ENCODE results near the gene GPC1. TPM values are rescaled to one million over a fixed set of nuclear protein-coding genes. Genes with fewer than 3 reads are reported as not detected.

GPC1 gene
- total and polyA plus RNA-seq, 10 of the 15 experiments (the other 5 are each of a cell fraction or from before 2014, with no cell fraction given): 0.06 to 0.77 (median 0.23) TPM; not detected in 3

DNA sequence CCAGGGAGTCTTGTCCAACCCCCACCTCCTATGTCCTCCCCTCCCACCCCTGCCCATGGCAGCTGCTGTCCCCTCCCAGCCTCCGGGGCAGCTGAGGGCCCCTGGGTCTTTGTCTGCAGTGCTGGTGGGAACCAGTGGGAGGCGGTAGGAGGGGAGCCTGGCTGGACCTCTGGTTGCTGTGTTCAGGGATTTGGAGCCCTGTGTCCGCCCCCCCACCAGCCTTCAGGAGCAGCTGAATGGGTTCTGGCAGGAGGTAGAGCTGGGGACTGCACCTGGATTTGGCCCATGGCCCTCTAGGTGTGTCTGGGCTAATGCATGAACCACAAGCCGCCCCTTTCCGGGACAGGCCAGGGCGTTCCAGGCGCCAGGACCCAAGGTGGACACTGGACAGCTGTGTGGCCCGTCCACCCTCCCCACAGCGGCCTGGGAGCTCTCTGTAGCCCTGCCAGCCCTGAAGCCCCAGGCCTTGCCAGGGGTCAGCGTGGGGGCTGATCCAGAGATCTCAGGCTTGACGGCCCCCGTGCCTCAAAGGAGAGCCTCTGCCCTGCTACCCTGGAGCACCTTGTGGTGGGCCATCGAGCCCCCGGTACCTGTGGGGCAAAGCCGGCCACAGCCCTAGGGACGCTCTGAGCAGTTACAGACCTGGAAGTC lies 25.4 kb downstream of the GPC1 start (continued):
- TF ChIP-seq PML (IDR thresholded peaks at IDR 0.05; ENCODE audit: low read length): no peak
- TF ChIP-seq SMARCA5 (IDR thresholded peaks at IDR 0.05): no peak
- no peak for TF ChIP-seq SIX5 (IDR thresholded peaks at IDR 0.05; ENCODE audit: low read depth, low read length, severe bottlenecking)
- TF ChIP-seq RUNX3 (IDR thresholded peaks at IDR 0.05; ENCODE audit: low read length): no peak
- TF ChIP-seq CREM (IDR thresholded peaks at IDR 0.05; ENCODE audit: low read depth): no peak

DNA sequence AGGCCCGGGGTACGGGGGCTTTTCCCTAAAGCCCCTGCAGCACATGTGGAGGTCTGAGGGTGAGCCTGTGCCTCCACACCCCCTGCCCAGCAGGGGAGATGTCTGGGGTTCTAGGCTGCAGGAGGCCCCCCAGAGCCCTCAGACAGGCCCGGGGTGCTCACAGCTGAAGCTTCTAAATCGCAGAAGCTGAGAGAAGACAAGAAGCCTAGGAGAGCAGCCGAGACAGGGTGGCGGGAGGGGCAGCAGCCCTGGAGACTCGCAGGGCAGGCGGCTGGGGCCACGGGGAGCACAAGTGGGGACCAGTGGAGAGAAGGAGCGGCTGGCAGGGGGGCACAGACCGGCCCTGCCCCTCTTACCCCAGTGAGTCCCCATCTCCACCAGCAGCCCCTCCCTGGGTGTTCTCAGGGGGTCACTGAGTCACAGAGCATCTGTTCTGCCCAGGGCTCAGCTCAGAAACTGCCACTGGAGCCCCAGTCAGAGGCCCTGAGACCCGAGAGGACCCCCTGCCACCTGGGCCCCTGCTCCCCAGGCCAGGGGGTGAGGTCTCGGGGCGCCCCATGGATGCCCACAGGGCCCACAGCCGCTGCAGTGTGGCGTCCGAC lies 26.1 kb downstream of the GPC1 start:
- H3K9ac ChIP-seq (ENCODE audit: control insufficient read depth, insufficient read depth, low read length): no peak overlapping the region
- no peaks in the 10 kb centered on the region for H3K4me1 ChIP-seq (ENCODE audit: control insufficient read depth, insufficient read depth, low read length)
- no peak overlapping the region for H3K27ac ChIP-seq (ENCODE audit: control insufficient read depth, insufficient read depth)
- in situ Hi-C loops (cut with MboI): no loop called here
- no peaks in the 10 kb centered on the region for H3K9me3 ChIP-seq (replicated peaks; ENCODE audit: control insufficient read depth, insufficient read depth, low read length)
- ATAC-seq: no peak
- no peak overlapping the region for H3K4me2 ChIP-seq (ENCODE audit: control insufficient read depth, insufficient read depth)
- no peak for FAIRE-seq
- no peaks in the 10 kb centered on the region for H3K79me2 ChIP-seq (ENCODE audit: control insufficient read depth, insufficient read depth, low read length)
- WGBS (ENCODE audit: insufficient coverage, insufficient replicate concordance, low lambda C conversion rate, missing lambda C conversion rate): 44% methylated on average over 12 of the region's 17 CpGs
- H4K20me1 ChIP-seq (ENCODE audit: control insufficient read depth, insufficient read depth): no peaks in the 10 kb centered on the region
- H3K36me3 ChIP-seq (ENCODE audit: control insufficient read depth in 2 of 2, insufficient read depth in 2 of 2, low read length in 1 of 2): no peaks in the 10 kb centered on the region
- intact Hi-C loops (cut with micrococcal nuclease; ENCODE audit: unreplicated experiment): no loop called here
- no peak overlapping the region for H3K4me3 ChIP-seq
- CTCF ChIA-PET: no interaction called here
- SMC1A ChIA-PET (ENCODE audit: uncharacterized antibody, unreplicated experiment): no interaction called here
- BruUV-seq (replicated peaks): no TSS peak
- TF ChIP-seq ZNF384 (IDR thresholded peaks at IDR 0.05; ENCODE audit: borderline replicate concordance, low read depth, low read length) (no peak), NR2F1 (conservative IDR thresholded peaks at IDR 0.05) (no peak), KLF5 (IDR thresholded peaks at IDR 0.05; ENCODE audit: partially characterized antibody) (no peak), SREBF1 (IDR thresholded peaks at IDR 0.05; ENCODE audit: low read length) (no peak), NFXL1 (IDR thresholded peaks at IDR 0.05; ENCODE audit: borderline replicate concordance) (no peak)
- POLR2A ChIA-PET: no interaction called here
- no peak for DNase-seq (ENCODE audit: low read depth, low spot score)
- H3K27me3 ChIP-seq (replicated peaks in 1 of 2; ENCODE audit: control insufficient read depth in 2 of 2, insufficient read depth in 2 of 2, low read length in 1 of 2): no peaks in the 10 kb centered on the region; a peak in 1 of 4 replicates
- no peak overlapping the region for H2AFZ ChIP-seq (ENCODE audit: control insufficient read depth, low read depth, low read length)
- RAD21 ChIA-PET (ENCODE audit: unreplicated experiment): no interaction called here
